Activated CD8-positive, alpha-beta memory T cell treated with anti-CD3 and anti-CD28 coated beads for 4 hours (primary cell): ENCODE measurements around the gene PTPRT.

Source experiments
- DNase-seq, 2 donors: peaks; one replicate each; pipeline ENCODE4 v3.0.0-alpha.2; 2020; ENCODE audit warnings: low read depth in 2 of 2

The PTPRT gene

DNA sequence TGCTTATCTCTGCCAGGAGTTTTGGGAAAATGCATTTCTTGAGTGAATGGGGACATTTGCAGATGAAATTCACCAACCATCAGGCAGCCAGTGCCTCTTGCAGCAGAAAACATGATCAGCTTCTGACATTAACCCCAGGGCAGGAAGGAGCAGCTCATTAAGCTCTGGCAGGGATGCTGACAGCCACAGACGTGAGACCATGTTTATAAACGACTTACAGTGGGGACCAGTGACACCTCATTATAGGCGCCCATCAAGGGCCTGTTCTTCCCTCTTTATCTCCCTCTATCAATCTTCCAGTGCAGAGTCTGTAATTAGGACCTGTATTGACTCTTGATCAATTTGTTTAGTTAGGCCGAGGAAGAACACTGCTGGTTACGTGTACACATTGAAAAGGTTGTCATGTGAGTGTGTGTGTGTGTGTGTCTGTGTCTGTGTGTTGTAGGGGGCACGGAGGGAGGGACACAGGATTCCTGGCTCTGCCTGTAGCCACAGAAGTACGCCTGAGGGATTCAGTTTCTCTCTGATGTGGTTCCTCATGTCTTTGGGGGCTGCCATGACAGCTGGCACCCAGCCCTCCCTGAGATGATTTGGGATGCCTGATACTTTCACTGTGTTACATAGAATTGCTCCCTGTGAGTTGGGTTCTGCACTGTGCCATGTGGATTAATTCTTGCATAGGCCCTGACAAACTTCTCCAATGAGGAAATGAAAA is 1143.2 kb downstream of the PTPRT start:
- DNase-seq: no peak

DNA sequence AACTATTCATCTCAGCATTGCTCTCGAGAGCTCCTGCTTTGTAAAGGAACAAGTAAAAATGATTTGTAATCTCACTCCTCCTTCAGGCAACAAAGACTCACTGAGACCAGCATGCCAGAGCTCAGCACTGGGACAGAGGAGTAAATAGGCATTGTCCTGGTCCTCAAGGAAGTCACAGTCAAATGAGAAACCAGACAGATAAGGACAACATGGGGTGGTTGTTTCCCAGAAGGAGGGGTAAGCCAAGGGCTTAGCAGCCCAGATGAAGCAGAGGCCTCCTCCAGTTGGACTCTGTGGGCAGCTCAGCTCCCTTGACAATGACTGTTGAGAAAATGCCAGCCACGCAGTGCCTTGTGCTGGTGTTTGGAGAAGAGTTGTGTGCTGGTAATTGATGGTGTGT is 1145.8 kb downstream of the PTPRT start:
- DNase-seq: no peak

DNA sequence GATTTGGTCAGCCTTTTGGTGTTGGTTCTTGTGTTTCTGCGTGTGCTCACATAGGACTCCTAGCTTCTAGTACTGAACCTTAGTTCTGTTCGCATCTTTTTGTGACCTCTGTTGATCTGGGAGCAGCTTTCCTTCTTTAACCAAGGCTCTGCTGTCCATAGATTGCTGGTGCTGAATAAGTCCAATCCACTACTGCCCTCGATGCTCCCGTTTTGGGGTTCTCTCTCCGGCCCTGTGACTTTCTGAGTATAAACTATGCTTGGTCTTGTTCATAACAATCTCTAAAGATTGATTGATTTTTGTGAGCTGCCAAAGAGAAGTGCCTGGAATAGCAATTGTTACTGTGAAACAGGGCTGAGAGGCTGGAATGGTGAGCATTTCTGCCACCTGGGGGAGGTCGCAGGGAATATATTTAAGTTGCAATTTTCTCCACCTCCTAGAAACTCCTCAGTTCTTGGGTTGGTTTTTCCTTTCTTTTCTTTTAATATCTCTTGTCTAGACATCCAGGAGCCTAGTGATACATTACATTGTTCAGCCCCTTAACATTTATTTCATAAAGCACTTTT is 1148.6 kb downstream of the PTPRT start:
- DNase-seq: no peak

DNA sequence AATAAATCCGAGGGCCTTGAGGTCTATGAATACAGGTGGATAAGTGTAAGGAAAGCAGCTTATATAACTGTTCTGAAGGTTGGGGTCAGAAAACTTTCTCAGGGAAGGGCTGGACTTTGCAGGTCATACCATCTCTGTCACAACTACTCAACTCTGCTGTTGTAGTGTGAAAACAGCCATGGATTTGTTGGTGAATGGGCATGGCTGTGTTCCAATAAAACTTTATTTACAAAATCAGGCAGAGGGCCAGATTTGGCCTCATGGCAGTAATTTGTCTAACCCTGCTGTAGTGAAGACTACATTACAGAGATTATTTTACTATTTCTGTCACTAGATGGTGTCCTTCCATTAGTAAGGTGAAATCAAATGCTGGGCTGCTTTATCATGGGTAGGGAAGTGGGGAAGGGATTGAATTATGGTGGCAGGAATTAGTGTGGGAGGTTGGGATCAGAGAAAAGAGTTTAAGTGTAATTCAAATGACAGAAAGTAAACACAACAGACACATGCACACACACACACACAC is 1161.9 kb downstream of the PTPRT start:
- no peak for DNase-seq

GRCh38 chr20:42026599-42026998 is 1163.1 kb downstream of the PTPRT start:
- DNase-seq: no peak

DNA sequence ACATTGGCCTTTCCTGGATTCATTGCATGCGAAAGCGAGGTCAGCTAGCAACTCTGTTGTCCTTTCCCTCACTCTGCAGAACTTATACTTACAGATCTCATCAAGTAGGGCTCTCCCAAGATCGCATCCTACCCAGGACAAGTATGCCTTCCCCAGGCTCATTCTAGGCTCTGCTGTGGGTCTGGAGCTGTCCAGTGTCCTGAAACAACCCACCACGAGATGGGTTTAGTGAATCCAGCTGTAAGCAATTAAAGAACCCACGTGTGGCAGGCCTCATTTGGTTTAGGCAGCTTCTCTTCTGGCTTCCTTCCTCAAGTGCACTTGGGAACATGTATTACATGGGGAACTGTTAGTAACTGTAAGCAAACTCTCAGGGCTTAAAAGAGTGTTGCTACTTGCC is 1165.1 kb downstream of the PTPRT start:
- DNase-seq: no peak
